ENCODE data around the gene SLC6A6.
A peak's percentile ranks its signal among the peaks of the same experiment; 100 is the strongest.

Gene SLC6A6

GRCh38 chr3:14454639-14455310 is 52.4 kb downstream of the SLC6A6 start:
- Histone ChIP-seq H3K27ac (peak overlapping the region; percentile 83), H3K4me1 (ENCODE audit: control insufficient read depth in 1 of 2, insufficient read depth in 1 of 2, low read depth in 1 of 2, low read length in 1 of 2) (peaks cover 11 to 19% of the 10 kb centered on the region in 2 experiments), H3K36me3 (peaks cover 100% of the 10 kb centered on the region), H3K4me3 (ENCODE audit: low read depth in 1 of 2, low read length in 1 of 2) (no peak overlapping the region), H3K9me3 (no peaks in the 10 kb centered on the region), H3K27me3 (no peaks in the 10 kb centered on the region)
- TF ChIP-seq CTCF (IDR thresholded peaks at IDR 0.05): no peak

- Histone ChIP-seq H3K36me3 (peaks cover 100% of the 10 kb centered on the region), H3K27ac (peak overlapping the region; percentile 83), H3K27me3 (no peaks in the 10 kb centered on the region), H3K4me3 (ENCODE audit: low read depth in 1 of 2, low read length in 1 of 2) (no peak overlapping the region), H3K4me1 (ENCODE audit: control insufficient read depth in 1 of 2, insufficient read depth in 1 of 2, low read depth in 1 of 2, low read length in 1 of 2) (peaks cover 11 to 19% of the 10 kb centered on the region in 2 experiments), H3K9me3 (no peaks in the 10 kb centered on the region)
- TF ChIP-seq CTCF (IDR thresholded peaks at IDR 0.05): no peak
These were observed 53.3 kb downstream of the SLC6A6 start for GRCh38 chr3:14455571-14456317.

DNA sequence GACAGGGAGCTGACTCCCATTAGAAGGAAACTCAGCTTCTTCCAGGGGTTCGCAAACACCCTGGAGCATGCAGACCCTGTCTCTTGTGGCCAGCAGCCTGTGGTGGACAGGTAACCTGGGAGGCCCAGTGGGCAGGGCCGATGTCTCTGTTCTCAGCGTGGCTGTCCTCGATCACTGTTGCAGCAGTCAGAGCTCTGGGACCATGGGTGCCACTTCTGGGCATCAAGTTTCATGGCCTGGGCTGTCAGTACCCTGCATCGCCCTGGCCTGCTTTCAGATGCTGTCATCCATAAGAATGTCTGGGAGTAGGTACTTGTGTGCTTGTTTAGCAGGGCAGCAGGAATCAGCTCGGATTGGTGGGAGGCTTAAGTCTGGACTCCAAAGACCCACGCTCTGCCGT is 54.4 kb downstream of the SLC6A6 start:
- peaks cover 100% of the 10 kb centered on the region for H3K36me3 ChIP-seq
- H3K4me1 ChIP-seq (ENCODE audit: control insufficient read depth in 1 of 2, insufficient read depth in 1 of 2, low read depth in 1 of 2, low read length in 1 of 2): peaks cover 11 to 19% of the 10 kb centered on the region in 2 experiments
- no peaks in the 10 kb centered on the region for H3K9me3 ChIP-seq
- peak overlapping the region; percentile 18 for H3K27ac ChIP-seq
- no peak overlapping the region for H3K4me3 ChIP-seq (ENCODE audit: low read depth in 1 of 2, low read length in 1 of 2)
- H3K27me3 ChIP-seq: no peaks in the 10 kb centered on the region
- no peak for TF ChIP-seq CTCF (IDR thresholded peaks at IDR 0.05)

DNA sequence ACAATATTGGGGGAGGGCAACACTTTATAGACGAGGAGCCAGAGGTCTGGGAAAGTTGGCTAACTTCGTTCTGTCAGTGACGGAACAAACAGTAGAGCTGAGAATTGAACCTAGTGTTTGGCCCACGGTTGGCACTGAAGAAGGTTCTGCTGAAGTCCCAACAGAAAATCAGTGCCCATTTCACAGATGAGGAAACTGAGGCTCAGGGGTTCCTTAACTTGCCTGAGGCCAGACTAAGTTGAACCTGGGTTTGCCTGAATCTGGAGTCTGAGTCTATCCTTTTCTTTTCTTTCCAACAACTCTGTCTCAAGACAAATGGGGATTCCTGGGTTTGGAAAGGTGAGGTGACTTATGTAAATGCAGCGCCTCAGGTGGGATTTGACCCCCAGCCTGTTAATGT is 55.1 kb downstream of the SLC6A6 start:
- H3K4me1 ChIP-seq (ENCODE audit: control insufficient read depth in 1 of 2, insufficient read depth in 1 of 2, low read depth in 1 of 2, low read length in 1 of 2): peaks cover 11 to 19% of the 10 kb centered on the region in 2 experiments
- no peak overlapping the region for H3K4me3 ChIP-seq (ENCODE audit: low read depth in 1 of 2, low read length in 1 of 2)
- peaks cover under 1% of the 10 kb centered on the region for H3K9me3 ChIP-seq
- peak overlapping the region; percentile 18 for H3K27ac ChIP-seq
- TF ChIP-seq CTCF (IDR thresholded peaks at IDR 0.05): no peak
- no peaks in the 10 kb centered on the region for H3K27me3 ChIP-seq
- H3K36me3 ChIP-seq: peaks cover 100% of the 10 kb centered on the region

DNA sequence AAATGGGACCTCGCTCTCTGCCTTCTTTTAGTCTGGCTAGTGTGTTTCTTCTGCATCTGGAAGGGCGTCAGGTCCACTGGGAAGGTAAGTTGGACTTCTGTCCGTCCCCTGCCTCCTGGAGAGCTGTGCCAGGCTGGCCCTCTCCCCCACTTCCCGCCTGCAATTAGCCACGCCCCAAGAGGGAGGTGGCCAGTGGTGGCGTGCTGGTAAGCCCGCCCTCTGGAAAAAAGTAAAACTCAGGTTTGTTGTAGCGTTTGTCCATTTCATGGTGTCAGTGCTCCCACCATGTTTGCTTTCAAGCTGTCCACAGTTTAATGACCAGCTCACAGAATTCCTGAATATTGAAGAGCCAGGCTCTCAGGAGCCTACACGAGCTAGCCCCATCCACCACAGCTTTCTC is 55.6 kb downstream of the SLC6A6 start:
- H3K4me3 ChIP-seq (ENCODE audit: low read depth in 1 of 2, low read length in 1 of 2): no peak overlapping the region
- peaks cover 100% of the 10 kb centered on the region for H3K36me3 ChIP-seq
- TF ChIP-seq CTCF (IDR thresholded peaks at IDR 0.05): no peak
- peak overlapping the region; percentile 1 for H3K27ac ChIP-seq
- H3K9me3 ChIP-seq: peaks cover 4% of the 10 kb centered on the region
- peaks cover 11 to 14% of the 10 kb centered on the region in 2 experiments for H3K4me1 ChIP-seq (ENCODE audit: control insufficient read depth in 1 of 2, insufficient read depth in 1 of 2, low read depth in 1 of 2, low read length in 1 of 2)
- H3K27me3 ChIP-seq: no peaks in the 10 kb centered on the region

Data from neutrophil (primary cell).